Measurements from ENCODE around the gene FAF1.

GRCh38 chr1:50980505-50980904, 20.4 kb upstream of the FAF1 start:
- TF ChIP-seq CTCF (IDR thresholded peaks at IDR 0.05; ENCODE audit: low read depth, low read length) = no peak
- no peak for TF ChIP-seq EZH2phosphoT487 (IDR thresholded peaks at IDR 0.05; ENCODE audit: low read depth)

All from OCI-LY3 (cell line).